ENCODE data around the gene PRKCE. TPM values are rescaled to one million over a fixed set of nuclear protein-coding genes. Genes with fewer than 3 reads are reported as not detected.

PRKCE gene
- total RNA-seq, 1 experiment from 2014 or later: 10.3 TPM

GRCh38 chr2:45975752-45976517 is 324.5 kb downstream of the PRKCE start:
- DNase-seq (ENCODE audit: extremely low read depth, low read depth): no peak

GRCh38 chr2:45978302-45978859 is 326.9 kb downstream of the PRKCE start:
- DNase-seq (ENCODE audit: extremely low read depth, low read depth): no peak

- no peak for DNase-seq (ENCODE audit: extremely low read depth, low read depth)
These were observed 327.6 kb downstream of the PRKCE start for GRCh38 chr2:45979065-45979464.

GRCh38 chr2:45980161-45980865 is 328.8 kb downstream of the PRKCE start:
- no peak for DNase-seq (ENCODE audit: extremely low read depth, low read depth)

- no peak for DNase-seq (ENCODE audit: extremely low read depth, low read depth)
These were observed 330.0 kb downstream of the PRKCE start for GRCh38 chr2:45981384-45981930.

- DNase-seq (ENCODE audit: extremely low read depth, low read depth): no peak
These were observed 330.6 kb downstream of the PRKCE start for GRCh38 chr2:45982096-45982495.

- DNase-seq (ENCODE audit: extremely low read depth, low read depth): no peak
These were observed 331.7 kb downstream of the PRKCE start for GRCh38 chr2:45983213-45983612.

GRCh38 chr2:45984366-45984765 is 332.9 kb downstream of the PRKCE start:
- no peak for DNase-seq (ENCODE audit: extremely low read depth, low read depth)

GRCh38 chr2:45984896-45985473 is 333.5 kb downstream of the PRKCE start:
- DNase-seq (ENCODE audit: extremely low read depth, low read depth): no peak

- DNase-seq (ENCODE audit: extremely low read depth, low read depth): no peak
These were observed 335.0 kb downstream of the PRKCE start for GRCh38 chr2:45986509-45986908.

GRCh38 chr2:45987856-45988255 is 336.4 kb downstream of the PRKCE start:
- no peak for DNase-seq (ENCODE audit: extremely low read depth, low read depth)

GRCh38 chr2:45988879-45989278 is 337.4 kb downstream of the PRKCE start:
- no peak for DNase-seq (ENCODE audit: extremely low read depth, low read depth)

GRCh38 chr2:45990131-45990530 is 338.7 kb downstream of the PRKCE start:
- no peak for DNase-seq (ENCODE audit: extremely low read depth, low read depth)

- DNase-seq (ENCODE audit: extremely low read depth, low read depth): peak; percentile 76
These were observed 340.7 kb downstream of the PRKCE start for GRCh38 chr2:45992021-45992740.

- DNase-seq (ENCODE audit: extremely low read depth, low read depth): peak; percentile 1
These were observed 341.4 kb downstream of the PRKCE start for GRCh38 chr2:45992741-45993475.

GRCh38 chr2:45993476-45993991 is 342.1 kb downstream of the PRKCE start:
- peak; percentile 76 for DNase-seq (ENCODE audit: extremely low read depth, low read depth)

- no peak for DNase-seq (ENCODE audit: extremely low read depth, low read depth)
These were observed 342.6 kb downstream of the PRKCE start for GRCh38 chr2:45994060-45994459.

GRCh38 chr2:46000660-46001059 is 349.2 kb downstream of the PRKCE start:
- DNase-seq (ENCODE audit: extremely low read depth, low read depth): no peak

GRCh38 chr2:46001290-46001689 is 349.8 kb downstream of the PRKCE start:
- DNase-seq (ENCODE audit: extremely low read depth, low read depth): no peak

Measured in NCI-H460 (cell line).